Activated CD8-positive, alpha-beta T cell treated with anti-CD3 and anti-CD28 coated beads, Interleukin-2, amount 10 ng/mL, durations not matched to agents 7 days and 5 days (primary cell): Measurements from ENCODE around the gene MSI2. TPM values are rescaled to one million over a fixed set of nuclear protein-coding genes. Genes with fewer than 3 reads are reported as not detected.

Experiments
- ATAC-seq: fragments of 150-1000 bp; cut with Tn5 transposase; one replicate; pipeline ENCODE4 v1.10.0; 2021; ENCODE audit warnings: moderate library complexity
- CTCF ChIA-PET: fragments of 350-600 bp; sonication (Branson Sonifier 250); formaldehyde crosslinking; loops from one replicate; lab custom pipeline; 2021; ENCODE audit warnings: antibody characterized with exemption; lab: Charles Lee
- POLR2A ChIA-PET: fragments of 350-600 bp; sonication (Branson Sonifier 250); formaldehyde crosslinking; loops from one replicate; lab custom pipeline; 2021; ENCODE audit warnings: antibody characterized with exemption; lab: Charles Lee
- DNase-seq: peaks from one replicate; pipeline ENCODE4 v3.0.0-alpha.2; 2020
- H3K27ac Mint-ChIP-seq: one replicate; pipeline ENCODE4 v1.8.0; 2021; ENCODE audit warnings: mild to moderate bottlenecking, mixed read lengths
- H3K27me3 Mint-ChIP-seq: one replicate; pipeline ENCODE4 v1.8.0; 2021; ENCODE audit warnings: low read depth, mixed read lengths
- H3K36me3 Mint-ChIP-seq: one replicate; pipeline ENCODE4 v1.8.0; 2021; ENCODE audit warnings: low read depth, mixed read lengths
- H3K4me1 Mint-ChIP-seq: one replicate; pipeline ENCODE4 v1.8.0; 2021; ENCODE audit warnings: low read depth, mixed read lengths
- H3K4me3 Mint-ChIP-seq: one replicate; pipeline ENCODE4 v1.8.0; 2021; ENCODE audit warnings: mild to moderate bottlenecking, mixed read lengths
- H3K9me3 Mint-ChIP-seq: one replicate; pipeline ENCODE4 v1.8.0; 2022; ENCODE audit warnings: mixed read lengths; ENCODE audit not compliant: insufficient read depth
- total RNA-seq, 2 experiments: library from RNA; stranded (reverse); gene quantifications; one replicate each; pipeline ENCODE4 v1.2.3, GENCODE V29; 2021

The MSI2 gene
- total RNA-seq, 2 experiments from 2014 or later, result 123 to 125 TPM

DNA sequence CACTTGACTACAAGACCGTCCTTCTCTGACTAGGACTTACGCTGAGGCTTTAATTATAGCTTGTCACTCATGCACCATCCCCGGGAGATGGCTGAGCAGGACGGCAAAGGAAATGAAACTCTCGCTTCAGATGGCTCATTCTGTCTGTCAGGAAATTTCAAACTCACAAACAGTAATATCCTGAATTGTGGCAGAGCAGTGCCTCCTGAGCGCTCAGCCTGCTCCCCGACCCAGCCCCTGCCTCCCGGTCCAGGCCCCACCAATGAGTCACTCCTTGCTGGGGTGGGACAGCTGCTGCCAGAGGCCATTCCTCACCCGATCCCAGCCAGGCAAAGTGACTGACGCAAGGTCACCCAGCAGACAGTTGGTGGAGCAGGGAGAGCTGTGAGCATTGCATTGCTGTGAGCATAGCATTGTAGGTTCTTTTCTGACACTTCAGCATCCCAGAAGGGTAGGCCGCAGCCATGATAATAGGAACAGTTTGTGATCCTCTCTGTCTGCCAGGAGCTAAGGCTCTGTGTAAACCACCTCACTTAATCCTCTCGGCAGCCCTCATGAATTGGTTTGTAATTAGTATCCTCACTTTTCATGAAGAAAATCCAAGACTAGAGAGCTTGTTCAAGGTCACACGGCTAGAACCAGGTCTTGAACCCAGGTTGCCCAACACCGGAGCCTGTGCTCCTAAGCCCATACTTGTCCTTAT lies 467.9 kb downstream of the MSI2 start:
- DNase-seq, result no peak
- no peaks in the 10 kb centered on the region for H3K9me3 Mint-ChIP-seq
- ChIA-PET POLR2A (no interaction called here), CTCF (interaction anchor here (1.3 kb wide), 1 partner anchor 15 kb away, joined by 3 read pairs; no protein-coding TSS in a partner anchor)
- no peak for ATAC-seq
- H3K27ac Mint-ChIP-seq, result no peak overlapping the region
- no peaks in the 10 kb centered on the region for H3K36me3 Mint-ChIP-seq
- H3K27me3 Mint-ChIP-seq, result no peaks in the 10 kb centered on the region
- no peak overlapping the region for H3K4me3 Mint-ChIP-seq
- H3K4me1 Mint-ChIP-seq, result peaks cover 6% of the 10 kb centered on the region

GRCh38 chr17:57724729-57725125 lies 468.4 kb downstream of the MSI2 start:
- Mint-ChIP-seq H3K9me3 (no peaks in the 10 kb centered on the region), H3K4me1 (peaks cover 6% of the 10 kb centered on the region), H3K27ac (no peak overlapping the region), H3K4me3 (no peak overlapping the region), H3K36me3 (no peaks in the 10 kb centered on the region), H3K27me3 (no peaks in the 10 kb centered on the region)
- no peak for DNase-seq
- ChIA-PET POLR2A (no interaction called here), CTCF (interaction anchor here (1.3 kb wide), 1 partner anchor 15 kb away, joined by 3 read pairs; no protein-coding TSS in a partner anchor)
- ATAC-seq, result no peak

DNA sequence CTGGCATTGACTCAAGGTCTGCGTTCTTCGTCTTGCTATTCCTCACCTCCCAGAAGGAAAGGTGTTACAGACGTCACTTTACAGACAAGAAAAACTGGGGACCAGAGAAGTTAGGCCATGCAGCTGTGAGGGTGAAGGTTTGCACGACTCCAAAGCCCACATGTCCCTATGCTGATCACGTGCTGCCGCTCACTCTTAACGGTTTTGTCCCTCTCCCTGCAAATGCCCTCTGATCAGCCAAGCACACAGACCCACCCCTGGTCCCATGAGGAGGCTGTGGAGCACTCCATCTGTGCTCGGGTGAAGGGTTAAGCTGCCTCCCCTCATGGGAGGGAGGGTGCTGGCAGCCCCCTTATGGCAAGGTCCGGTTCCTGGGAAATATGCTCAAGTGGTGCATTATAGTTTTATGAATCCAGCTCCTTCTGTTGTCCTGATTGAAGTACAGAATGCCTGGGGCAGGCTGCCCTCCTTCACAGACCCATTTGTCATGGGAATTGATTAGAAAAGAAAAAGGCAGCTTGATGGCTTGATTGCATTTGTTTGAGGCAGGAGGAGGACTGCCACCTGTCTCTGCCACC lies 470.0 kb downstream of the MSI2 start:
- ATAC-seq, result no peak
- Mint-ChIP-seq H3K4me1 (peaks cover 6% of the 10 kb centered on the region), H3K4me3 (no peak overlapping the region), H3K27ac (no peak overlapping the region), H3K9me3 (no peaks in the 10 kb centered on the region), H3K36me3 (no peaks in the 10 kb centered on the region), H3K27me3 (peaks cover 11% of the 10 kb centered on the region)
- no peak for DNase-seq
- ChIA-PET POLR2A (no interaction called here), CTCF (interaction anchor here (0.7 to 1.0 kb wide), 2 partner anchors 13 to 107 kb away, joined by 3 to 6 read pairs; no protein-coding TSS in a partner anchor)

DNA sequence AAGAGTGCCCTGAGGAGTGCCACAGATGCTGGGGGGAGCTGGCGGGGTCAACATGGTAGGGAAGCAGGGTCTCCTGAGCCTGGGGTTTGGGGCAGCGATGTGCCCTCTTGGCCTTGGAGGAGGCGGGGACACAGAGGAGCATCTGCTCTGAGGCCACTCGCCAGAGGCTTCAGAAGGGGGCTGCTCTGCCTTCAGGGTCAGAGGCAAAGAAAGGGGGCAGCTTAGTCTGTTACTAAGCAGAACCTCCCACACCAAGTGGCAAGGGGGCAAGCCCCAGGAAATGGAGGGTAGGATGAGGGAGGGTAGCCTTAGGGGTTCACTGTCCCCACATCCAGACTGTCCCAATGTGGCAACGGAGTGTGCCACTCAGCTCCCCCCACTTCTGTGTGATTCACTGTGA lies 470.5 kb downstream of the MSI2 start:
- peaks cover 11% of the 10 kb centered on the region for H3K27me3 Mint-ChIP-seq
- H3K27ac Mint-ChIP-seq, result no peak overlapping the region
- ChIA-PET CTCF (interaction anchor here (0.7 to 1.0 kb wide), 2 partner anchors 13 to 106 kb away, joined by 3 to 6 read pairs; no protein-coding TSS in a partner anchor), POLR2A (no interaction called here)
- H3K4me3 Mint-ChIP-seq, result no peak overlapping the region
- H3K9me3 Mint-ChIP-seq, result no peaks in the 10 kb centered on the region
- DNase-seq (no peak), ATAC-seq (no peak)
- H3K4me1 Mint-ChIP-seq, result peaks cover 6% of the 10 kb centered on the region
- H3K36me3 Mint-ChIP-seq, result no peaks in the 10 kb centered on the region

DNA sequence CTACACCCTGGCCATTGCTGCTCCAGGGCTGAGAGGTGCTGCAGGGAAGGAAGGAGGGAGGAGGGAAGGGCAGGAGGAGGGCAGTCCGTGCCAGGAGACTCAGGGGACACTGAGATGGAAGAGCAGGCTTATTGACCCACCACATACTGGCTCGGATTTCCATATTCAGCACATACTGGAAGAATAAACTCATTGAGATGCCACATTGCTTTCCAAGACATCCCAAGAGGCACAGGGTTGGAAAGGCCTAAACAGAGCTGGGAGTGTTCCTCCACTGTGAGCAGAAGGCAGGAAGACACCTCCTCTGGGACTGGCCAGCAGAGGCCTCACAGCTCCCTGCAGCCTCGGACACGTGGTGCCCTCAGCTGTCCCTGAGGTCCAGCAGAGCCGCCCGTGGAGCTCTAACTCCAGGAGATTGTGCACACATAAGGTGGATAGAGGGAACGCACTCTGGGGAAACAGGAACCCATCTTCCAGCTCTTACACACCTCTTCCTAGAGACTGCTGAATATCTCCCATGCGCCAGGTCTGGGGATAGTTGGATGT lies 471.4 kb downstream of the MSI2 start:
- Mint-ChIP-seq H3K27me3 (peaks cover 11% of the 10 kb centered on the region), H3K4me3 (no peak overlapping the region), H3K27ac (no peak overlapping the region), H3K36me3 (no peaks in the 10 kb centered on the region), H3K4me1 (peaks cover 6% of the 10 kb centered on the region), H3K9me3 (no peaks in the 10 kb centered on the region)
- no peak for ATAC-seq
- no peak for DNase-seq
- ChIA-PET CTCF (interaction anchor here (0.9 to 1.8 kb wide), 3 partner anchors 12 to 56 kb away, joined by 3 to 11 read pairs (median 4); no protein-coding TSS in a partner anchor), POLR2A (no interaction called here)

- POLR2A ChIA-PET, result no interaction called here
- Mint-ChIP-seq H3K9me3 (no peaks in the 10 kb centered on the region), H3K27ac (no peak overlapping the region), H3K27me3 (peaks cover 19% of the 10 kb centered on the region), H3K4me3 (no peak overlapping the region), H3K4me1 (peaks cover 5% of the 10 kb centered on the region), H3K36me3 (no peaks in the 10 kb centered on the region)
- DNase-seq, result no peak
- no peak for ATAC-seq
- CTCF ChIA-PET, result interaction anchor here (1.6 to 1.7 kb wide), 2 partner anchors 17 to 487 kb away, joined by 4 to 6 read pairs; no protein-coding TSS in a partner anchor
Measured at GRCh38 chr17:57730026-57730701, 473.8 kb downstream of the MSI2 start.

GRCh38 chr17:57732062-57732461 lies 475.7 kb downstream of the MSI2 start:
- no peaks in the 10 kb centered on the region for H3K9me3 Mint-ChIP-seq
- no peak overlapping the region for H3K27ac Mint-ChIP-seq
- no peak for DNase-seq
- ATAC-seq, result no peak
- peaks cover 7% of the 10 kb centered on the region for H3K4me1 Mint-ChIP-seq
- H3K27me3 Mint-ChIP-seq, result peaks cover 19% of the 10 kb centered on the region
- ChIA-PET CTCF (interaction anchor here (0.6 to 1.7 kb wide), 4 partner anchors 15 to 512 kb away, joined by 3 to 6 read pairs (median 4); no protein-coding TSS in a partner anchor), POLR2A (interaction anchor here (0.7 kb wide), 1 partner anchor 33 kb away, joined by 4 read pairs; no protein-coding TSS in a partner anchor)
- no peaks in the 10 kb centered on the region for H3K36me3 Mint-ChIP-seq
- no peak overlapping the region for H3K4me3 Mint-ChIP-seq

DNA sequence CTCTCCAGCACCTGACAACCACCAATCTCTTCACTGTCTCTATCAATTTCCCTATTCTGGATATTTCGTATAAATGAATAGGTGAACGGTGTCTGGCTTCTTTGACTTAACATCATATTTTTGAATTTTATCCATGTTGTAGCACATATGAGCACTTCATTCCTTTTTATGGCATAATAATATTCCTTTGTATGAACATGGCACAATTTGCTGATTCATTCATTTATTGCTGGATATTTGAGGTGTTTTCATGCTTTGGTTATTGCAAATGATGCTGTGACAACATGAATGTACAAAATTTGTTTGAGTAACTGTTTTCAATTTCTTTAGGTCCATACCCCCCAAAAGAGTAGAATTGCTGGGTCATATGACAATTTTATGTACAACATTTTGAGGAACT lies 476.8 kb downstream of the MSI2 start:
- Mint-ChIP-seq H3K27ac (no peak overlapping the region), H3K9me3 (no peaks in the 10 kb centered on the region), H3K27me3 (peaks cover 19% of the 10 kb centered on the region), H3K4me3 (no peak overlapping the region), H3K36me3 (no peaks in the 10 kb centered on the region), H3K4me1 (peaks cover 7% of the 10 kb centered on the region)
- ATAC-seq (no peak), DNase-seq (no peak)
- ChIA-PET POLR2A (no interaction called here), CTCF (interaction anchor here (1.7 kb wide), 1 partner anchor 135 kb away, joined by 5 read pairs; no protein-coding TSS in a partner anchor)

Other genes starting within 250 kb of the MSI2 start
- 10 to 100 TPM; 30.0 to 33.6 TPM for gene AKAP1, start 171.3 kb upstream of the MSI2 start, total RNA-seq